Transverse colon (tissue), 3 donors: ENCODE measurements around the gene TRMT1.

Experiments used
- CTCF ChIP-seq, 5 experiments: fragments of 200-600 bp in 3 of 5; fragments of 450-650 bp in 2 of 5; sonication (generic) in 3 of 5; IDR thresholded peaks; 1 replicate in 2 of 5; 2 replicates in 3 of 5; pipeline ENCODE4 v1.5.1; 2016 to 2017; ENCODE audit warnings: antibody characterized with exemption in 5 of 5, inconsistent platforms in 3 of 5, mild to moderate bottlenecking in 2 of 5, moderate library complexity in 1 of 5
- EP300 ChIP-seq: sonication (generic); formaldehyde crosslinking; IDR thresholded peaks from one replicate; pipeline ENCODE4 v1.6.1; 2017; ENCODE audit warnings: antibody characterized with exemption, low read depth

DNA sequence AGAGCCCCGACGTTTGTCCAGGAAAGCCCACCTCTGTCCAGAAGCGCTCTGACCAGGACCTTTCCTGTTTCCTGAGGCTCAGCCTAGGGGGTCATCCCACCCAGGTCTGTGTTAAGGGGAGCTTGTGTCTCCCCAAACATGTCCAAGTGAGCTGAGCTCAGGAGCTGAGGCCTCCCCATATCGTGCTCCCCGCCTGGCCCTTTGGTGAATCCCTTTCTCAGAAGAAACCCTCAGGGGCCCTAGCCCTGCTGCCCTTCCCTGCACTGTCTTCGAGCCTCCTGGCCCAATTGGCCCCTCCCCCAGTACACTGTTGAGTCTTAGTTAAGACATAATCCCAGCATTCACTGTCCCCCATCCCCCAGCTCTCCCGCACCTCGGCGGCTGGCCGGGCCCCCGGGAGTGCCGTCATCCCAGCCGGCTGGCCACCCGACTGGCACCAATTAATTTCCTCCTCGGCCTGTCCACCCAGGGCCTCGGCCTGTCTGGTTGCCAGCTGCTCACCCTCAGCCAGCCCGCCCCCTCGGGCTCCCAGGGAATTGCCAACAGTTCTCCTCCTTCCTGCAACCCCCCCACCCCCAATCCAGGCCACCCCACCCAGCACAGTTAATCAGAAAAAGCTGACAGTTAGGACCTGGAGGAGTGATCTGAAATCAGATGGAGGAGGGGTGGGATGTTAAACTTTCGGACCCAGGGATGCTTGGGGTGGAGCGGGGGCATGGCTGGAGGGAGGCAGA lies 47.2 kb upstream of the TRMT1 start:
- TF ChIP-seq CTCF (IDR thresholded peaks at IDR 0.05) (no peak), EP300 (no peak)
